ENCODE results near the gene BCAS3.

- TF ChIP-seq CTCF (IDR thresholded peaks at IDR 0.05 in 8 of 11, conservative IDR thresholded peaks at IDR 0.05 in 3 of 11) (no peak), POLR2A (IDR thresholded peaks at IDR 0.05) (no peak)
Observed at GRCh38 chr17:61283043-61283442, 605.4 kb downstream of the BCAS3 start.

Data from spleen (tissue), 7 donors.